GM19023 (cell line): Measurements from ENCODE around the gene KLK13.

Experiments used
- ATAC-seq: cut with Tn5 transposase; IDR thresholded peaks from one replicate; pipeline ENCODE4 v1.9.1; 2021; ENCODE audit warnings: mild to moderate bottlenecking, moderate library complexity; ENCODE audit not compliant: unreplicated experiment

Gene KLK13, protein sequence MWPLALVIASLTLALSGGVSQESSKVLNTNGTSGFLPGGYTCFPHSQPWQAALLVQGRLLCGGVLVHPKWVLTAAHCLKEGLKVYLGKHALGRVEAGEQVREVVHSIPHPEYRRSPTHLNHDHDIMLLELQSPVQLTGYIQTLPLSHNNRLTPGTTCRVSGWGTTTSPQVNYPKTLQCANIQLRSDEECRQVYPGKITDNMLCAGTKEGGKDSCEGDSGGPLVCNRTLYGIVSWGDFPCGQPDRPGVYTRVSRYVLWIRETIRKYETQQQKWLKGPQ

GRCh38 chr19:51064534-51065220 lies at the start of gene KLK13:
KLK13 (minus strand) TSS chr19:51065092; CDS start chr19:51065067, 25 bp downstream.
- ATAC-seq = no peak

DNA sequence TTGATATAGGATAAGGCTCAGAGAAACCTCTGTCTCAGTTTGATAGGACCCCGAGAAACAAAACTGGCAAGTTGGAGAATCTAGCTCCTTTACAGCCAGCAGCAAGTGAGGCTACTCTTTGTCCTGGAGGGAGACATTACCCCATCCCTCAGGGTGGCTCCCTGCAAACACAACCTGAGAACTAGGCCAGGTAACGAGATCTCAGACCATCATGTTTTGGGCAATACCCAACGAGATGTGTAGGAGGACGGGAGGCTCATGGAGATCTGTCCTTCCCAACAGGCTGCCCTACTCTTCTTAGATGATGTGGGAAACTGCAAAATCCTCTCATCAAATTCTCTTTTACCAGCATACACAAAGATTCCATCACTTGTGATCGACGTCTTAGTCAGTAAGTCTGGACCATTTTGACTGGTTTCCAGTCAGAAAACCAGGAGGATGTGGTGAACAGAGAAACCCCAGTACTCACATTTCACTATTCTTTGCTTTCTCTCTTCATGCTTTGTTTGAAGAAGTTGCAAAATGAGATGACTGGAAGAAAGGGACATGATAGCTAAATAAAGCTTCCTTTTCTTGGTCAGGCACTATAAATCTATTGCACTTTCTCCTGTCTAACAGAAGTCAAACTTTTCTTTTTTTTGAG lies 49.3 kb upstream of the KLK13 start:
- no peak for ATAC-seq

DNA sequence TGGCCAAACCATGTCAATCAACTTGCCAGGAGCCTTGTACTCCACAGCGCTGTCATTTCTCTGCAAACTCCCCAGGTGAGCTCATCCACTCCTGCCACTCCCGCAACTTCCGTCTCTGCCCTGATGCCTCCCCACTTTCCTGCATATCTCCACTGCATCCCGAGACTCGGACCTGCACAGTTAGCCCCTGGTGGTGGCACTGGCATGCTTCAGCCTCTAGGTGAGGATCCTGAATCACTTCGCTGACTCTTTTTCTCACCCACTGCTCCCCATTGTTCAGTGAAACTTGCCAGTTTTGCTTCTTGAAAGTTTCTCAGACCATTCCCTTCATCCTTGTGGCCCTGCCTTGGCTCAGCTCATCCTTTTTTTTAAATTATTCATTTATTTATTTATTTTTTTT lies 46.7 kb upstream of the KLK13 start:
- no peak for ATAC-seq

DNA sequence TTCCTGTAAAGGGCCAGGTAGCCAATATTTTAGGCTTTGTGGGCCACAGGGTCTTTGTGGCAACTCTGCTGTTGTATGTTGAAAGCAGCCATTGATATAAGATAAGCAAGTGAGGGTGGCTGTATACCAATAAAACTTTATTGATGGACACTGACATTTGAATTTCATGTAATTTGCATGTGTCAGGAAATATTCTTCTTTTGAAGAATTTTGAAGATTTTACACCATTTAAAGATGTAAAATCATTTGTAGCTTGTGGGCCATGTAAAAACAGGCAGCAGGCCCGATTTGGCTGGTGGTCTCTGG lies 45.7 kb upstream of the KLK13 start:
- no peak for ATAC-seq

- ATAC-seq = peak; percentile 21
Observed at GRCh38 chr19:51108805-51109146, 43.9 kb upstream of the KLK13 start.

GRCh38 chr19:51108066-51108804 lies 43.3 kb upstream of the KLK13 start, which contains the start of gene CTU1:
CTU1 (minus strand) TSS chr19:51108409; CDS start chr19:51104569, 3,840 bp downstream.
- peak; percentile 95 for ATAC-seq

- ATAC-seq = no peak
Observed at GRCh38 chr19:51107406-51108065, 42.6 kb upstream of the KLK13 start.

DNA sequence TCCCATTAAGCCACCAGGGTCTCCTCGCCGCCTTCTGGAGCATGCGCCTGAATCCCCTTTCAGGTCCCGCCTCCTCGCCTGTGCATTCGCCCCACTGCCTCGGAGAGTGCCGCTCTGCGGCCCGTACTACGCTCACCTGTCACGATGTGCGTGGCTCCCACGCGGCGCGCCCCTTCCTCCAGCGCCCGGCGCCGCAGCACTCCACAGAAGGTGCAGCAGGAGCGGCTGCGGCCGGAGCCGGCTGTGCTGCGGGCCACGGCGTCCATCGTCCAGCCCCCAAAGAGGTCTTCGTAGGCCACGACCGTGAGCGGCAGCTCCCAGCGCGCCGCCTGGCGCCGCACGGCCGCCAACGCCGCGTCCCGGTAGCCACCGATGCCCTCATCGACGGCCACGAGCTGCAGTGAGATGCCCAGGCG lies 39.0 kb upstream of the KLK13 start:
- no peak for ATAC-seq

DNA sequence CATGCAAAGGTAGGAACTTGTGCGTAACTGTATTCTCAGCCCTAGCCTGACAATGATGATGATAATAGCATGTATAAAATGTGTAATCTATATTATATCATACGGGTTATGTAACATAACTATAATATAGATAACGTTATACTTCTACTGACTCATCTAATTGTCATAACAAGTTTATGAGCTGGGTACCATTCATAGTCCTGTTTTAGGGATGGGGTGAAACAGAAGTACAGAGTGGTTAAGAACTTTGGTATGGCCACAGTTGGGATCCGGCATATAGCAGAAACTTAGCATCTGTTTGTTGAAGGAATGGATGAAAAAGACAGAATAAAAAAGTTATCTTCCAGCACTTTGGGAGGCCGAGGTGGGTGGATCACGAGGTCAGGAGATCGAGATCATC lies 38.1 kb upstream of the KLK13 start:
- ATAC-seq = no peak

GRCh38 chr19:51101171-51101865 lies 36.4 kb upstream of the KLK13 start:
- ATAC-seq = no peak

DNA sequence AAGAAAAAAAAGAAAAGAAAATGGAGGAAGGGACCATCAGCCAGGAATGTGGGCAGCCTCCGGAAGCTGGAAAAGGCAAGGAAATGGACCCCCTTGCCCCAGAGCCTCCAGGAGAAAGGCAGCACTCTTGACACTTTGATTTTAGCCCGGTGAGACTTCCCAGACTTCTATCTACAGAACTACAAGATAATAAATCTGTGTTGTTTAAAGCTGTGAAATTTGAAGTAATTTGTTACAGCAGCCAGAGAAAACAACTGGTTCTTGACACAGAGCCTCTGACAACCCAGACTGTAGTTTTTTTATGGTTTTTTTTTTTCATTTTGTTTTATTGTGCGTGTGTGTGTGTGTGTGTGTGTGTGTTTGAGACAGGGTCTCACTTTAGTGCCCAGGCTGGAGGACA lies 35.7 kb upstream of the KLK13 start:
- ATAC-seq = no peak

DNA sequence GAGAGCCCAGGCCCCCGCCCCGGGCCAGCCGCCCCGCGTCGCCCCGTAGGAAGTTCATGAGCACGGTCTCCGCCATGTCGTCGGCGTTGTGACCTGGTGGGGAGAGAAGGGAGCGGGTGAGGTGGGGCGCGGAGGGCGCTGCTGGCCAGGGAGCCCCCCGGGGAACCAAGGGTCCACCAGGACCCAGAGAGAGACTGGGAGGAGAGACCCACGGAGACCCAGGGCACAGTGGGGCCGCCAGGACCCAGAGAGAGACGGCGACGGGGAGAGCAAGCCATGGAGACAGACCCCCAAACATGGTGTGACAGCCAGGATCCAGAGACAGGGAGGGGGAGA lies 34.1 kb upstream of the KLK13 start:
- ATAC-seq = no peak

DNA sequence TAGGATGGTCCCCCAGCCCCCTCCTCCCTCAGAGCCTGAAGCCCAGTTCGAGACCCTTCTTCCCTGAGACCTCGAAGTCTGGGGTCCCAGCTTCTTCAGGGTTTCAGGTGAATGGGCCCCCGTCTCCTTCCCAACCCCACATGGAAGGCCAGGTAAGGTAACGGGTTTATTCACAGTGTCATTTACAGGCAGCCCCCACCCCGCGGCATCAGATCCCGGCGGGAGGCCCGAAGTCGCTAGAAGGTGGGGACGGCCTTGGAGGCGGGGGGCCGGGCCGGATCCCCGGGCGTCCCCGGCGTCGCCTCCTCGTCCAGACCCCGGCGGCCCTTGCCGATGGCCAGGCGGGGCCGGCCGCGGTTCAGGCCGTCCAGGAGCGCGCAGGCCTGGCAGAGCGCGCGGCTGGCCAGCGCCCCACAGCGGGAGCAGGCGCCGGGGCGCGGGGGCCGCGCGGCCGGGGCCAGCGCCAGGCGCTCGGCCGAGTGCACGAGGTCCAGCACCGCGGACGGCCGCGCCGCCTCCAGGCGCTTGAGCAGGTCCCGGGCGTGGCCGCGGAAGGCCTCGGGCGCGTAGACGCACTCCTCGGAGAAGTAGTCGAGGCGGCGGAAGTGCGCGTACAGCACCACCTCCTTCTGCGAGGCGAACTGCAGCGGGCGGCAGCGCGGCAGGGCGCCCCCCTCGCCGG lies 33.6 kb upstream of the KLK13 start:
- ATAC-seq = no peak

- no peak for ATAC-seq
Observed at GRCh38 chr19:51097796-51098195, 32.9 kb upstream of the KLK13 start.

DNA sequence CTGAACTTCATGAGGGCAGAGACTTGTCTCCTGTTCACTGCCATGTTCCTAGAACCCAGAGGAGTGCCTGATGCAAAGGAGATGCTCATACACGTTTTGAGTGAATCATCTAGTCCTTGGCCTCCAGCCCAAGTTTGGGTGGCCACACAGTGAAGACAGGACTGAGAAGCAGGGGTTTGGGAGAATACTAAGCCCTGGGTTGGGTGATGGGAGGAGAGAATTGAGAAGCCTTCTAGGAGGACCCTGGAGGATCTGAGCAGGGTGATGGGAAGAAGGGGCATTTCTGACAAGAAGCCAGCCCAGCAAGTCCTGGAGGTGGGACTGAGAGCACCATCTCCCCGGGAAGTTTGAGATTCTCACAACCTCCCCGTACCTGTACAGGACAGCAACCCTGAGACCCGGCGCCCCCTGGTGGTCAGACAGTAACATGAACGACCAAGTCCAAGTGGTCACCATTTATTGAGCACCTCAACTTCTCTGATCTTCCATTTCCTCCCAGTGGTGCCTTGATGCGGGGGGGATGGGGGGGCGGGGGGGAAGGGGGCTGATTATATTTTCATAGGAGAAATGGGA lies 32.4 kb upstream of the KLK13 start:
- no peak for ATAC-seq

DNA sequence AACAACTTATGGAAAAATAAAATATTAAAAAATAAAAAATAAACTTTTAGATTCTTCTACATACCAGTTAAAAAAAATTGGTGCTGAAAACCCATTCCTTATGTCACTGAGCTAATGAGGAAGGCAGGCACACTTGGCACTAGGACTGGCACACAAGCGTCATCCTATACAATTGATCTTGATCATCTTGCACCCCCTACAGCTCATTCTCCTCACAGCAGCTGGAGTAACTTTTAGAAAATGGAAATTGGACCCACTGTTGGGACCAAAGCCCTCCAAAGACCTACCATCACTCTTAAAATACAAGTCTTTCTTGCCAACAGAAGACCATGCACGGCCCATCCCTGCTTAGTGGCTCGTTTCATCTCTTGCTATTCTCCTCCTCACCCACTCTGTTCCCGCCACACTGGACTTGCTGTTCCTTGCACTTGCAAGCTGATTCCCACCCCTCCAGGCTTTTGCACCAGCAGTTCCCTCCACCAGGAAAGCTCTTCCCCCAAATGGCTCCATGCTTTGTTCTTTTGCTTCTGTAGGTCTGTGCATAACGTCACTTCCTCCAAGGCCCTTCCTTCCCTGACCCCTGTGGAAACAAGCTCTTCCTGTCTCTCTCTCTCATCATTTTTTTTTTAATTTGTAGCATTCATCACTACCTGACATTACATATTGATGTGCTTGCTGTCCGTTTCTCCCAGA lies 31.7 kb upstream of the KLK13 start:
- ATAC-seq = no peak

GRCh38 chr19:51094696-51095279 lies 29.9 kb upstream of the KLK13 start:
- no peak for ATAC-seq

DNA sequence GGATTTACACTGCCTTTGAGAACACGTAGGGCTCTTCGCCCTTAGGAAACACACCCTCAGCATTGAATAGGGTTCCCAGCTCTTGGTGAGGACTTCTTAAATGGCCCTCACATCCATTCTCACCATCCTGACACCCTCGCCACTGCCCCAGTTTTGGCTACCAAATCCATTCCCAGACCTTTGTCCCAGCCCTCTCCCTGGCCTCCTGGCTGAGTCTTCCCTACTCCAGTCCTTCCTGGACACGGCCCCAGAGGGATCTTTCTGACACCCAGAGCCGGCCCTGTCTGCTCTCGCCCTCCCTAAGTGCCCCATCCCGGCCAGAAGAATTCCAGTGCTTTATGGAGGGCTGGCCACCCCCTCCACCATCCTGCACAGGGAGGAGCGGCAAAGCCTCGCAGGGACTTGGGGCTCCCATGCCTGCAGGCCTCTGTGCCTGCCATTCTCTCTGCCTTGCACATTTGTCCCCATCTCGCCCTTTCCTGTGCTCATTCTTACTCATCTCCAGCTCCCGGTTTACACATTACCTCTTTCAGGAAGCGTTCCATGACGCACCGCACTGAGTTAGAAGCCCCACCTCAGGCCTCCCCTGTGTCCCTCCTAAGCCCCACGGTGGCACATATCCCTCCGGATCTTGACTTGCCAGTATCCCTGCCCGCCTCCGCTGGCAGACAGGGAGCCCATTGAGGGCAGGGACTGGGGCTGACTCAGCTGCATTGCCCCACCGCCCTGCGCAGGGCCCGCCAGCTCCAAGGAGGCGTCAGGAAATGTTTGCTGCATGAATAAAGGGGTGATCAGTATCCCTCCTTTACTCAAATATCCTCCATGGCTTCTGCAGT lies 28.8 kb upstream of the KLK13 start:
- no peak for ATAC-seq
